ENCODE results near the gene C8G.

Gene C8G

DNA sequence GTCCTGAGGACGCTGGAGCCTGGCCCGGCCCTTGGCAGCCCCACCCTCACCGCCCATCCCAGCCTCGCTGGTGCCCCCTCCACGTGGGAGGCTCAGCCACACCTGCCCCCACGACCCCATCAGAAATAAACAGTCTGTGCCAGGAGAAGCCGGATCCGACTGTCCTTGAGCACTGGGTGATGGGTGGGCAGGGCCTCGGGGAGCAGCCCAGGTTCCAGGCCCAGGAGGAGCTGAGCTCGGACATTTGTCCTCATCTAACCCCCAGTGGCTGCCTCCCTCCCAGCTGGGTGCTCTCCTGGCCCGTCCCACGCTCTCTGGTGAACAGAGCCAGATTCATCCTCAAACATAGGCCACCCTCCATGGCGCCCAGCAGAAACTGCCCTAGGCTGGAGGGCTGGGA, 27.7 kb downstream of the C8G start:
- no peak overlapping the region for H3K27ac ChIP-seq
- no peak for TF ChIP-seq ZFX (IDR thresholded peaks at IDR 0.05; ENCODE audit: borderline replicate concordance)
- TF ChIP-seq, protein P1, sequence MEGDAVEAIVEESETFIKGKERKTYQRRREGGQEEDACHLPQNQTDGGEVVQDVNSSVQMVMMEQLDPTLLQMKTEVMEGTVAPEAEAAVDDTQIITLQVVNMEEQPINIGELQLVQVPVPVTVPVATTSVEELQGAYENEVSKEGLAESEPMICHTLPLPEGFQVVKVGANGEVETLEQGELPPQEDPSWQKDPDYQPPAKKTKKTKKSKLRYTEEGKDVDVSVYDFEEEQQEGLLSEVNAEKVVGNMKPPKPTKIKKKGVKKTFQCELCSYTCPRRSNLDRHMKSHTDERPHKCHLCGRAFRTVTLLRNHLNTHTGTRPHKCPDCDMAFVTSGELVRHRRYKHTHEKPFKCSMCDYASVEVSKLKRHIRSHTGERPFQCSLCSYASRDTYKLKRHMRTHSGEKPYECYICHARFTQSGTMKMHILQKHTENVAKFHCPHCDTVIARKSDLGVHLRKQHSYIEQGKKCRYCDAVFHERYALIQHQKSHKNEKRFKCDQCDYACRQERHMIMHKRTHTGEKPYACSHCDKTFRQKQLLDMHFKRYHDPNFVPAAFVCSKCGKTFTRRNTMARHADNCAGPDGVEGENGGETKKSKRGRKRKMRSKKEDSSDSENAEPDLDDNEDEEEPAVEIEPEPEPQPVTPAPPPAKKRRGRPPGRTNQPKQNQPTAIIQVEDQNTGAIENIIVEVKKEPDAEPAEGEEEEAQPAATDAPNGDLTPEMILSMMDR (IDR thresholded peaks at IDR 0.05) = no peak

DNA sequence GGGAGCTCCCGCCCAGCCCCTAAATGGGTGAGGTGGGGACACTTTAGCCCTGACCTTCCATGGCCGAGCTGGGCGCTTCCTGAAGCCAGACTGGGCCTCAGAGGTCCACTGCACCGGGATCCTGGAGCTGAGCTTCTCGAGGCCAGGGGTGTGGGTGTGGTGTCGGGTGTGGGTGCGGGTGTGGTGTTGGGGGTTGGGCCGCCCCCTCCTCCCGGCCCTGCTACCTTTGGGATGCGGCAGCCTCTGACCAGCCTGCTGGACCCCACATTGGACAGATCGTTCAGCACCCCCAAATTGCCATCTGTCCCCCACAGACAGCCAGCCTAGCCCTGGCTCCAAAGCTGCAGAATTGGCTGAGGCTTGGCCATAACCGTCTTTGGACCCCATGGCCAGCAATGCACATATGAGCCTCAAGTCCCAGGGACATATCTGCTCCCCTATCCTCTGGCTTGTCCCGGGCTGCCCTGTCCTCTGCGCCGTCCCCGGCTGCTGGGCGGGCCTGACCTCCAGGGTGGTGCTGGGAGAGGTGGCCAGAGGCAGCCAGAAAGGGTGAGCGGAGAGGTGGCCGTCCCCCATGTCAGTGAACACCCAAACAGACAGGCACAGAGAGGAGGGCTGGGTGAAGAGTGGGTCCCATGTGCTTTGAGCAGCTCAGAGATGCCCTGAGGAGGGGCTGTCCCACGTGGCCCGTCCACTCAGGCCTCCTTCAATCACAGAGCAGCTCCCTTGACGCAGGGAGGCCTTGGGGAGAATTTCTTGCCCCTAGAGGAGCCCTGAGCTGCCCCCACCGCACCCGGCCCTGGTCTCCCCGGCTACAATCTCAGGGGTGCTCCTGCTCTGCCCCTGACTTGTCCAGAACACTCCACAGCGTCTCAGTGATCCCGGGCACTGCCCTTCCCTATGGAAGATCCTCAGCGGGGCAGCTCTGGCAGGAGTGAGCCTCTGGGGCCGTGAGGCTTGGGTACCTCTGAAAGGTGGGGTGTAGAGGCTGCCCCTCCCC, 28.9 kb downstream of the C8G start:
- TF ChIP-seq, protein P1 (IDR thresholded peaks at IDR 0.05) = no peak
- TF ChIP-seq ZFX (IDR thresholded peaks at IDR 0.05; ENCODE audit: borderline replicate concordance) = no peak
- no peak overlapping the region for H3K27ac ChIP-seq

DNA sequence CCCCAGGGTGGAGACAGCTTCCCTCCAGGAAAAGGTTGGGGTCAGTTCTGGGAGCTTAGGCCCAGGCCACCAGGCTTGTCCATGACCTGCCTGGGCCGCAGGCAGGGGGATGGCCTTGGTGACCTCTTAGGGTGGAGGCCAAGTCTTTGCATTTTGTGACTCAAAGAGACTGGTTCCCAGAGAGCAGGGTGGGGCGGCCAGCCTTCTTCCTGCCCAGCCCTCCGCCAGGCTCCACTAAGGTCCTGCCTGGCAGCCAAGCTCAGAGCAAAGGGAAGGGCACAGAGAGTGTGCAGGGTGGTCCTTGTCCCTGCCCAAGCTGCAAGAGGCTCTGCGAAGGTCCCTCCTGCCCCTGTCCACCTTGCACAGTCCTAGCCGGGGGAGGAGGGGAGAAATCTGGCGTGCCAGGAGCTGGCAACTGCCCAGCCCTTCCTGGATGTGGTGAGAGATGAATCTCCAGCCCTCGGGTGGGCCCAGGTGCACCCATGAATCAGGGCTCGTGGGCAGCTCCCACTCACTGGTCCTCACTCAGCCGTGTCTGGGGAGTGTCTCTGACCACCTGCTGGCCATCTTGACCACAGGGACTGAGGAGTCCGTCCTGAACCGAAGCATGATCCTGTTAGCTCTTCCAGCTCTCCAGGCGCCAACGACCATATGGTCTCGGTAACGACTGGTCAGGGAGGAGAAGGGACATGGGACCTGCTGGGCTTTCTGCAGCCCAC, 29.9 kb downstream of the C8G start:
- TF ChIP-seq, protein P1 (IDR thresholded peaks at IDR 0.05) = no peak
- TF ChIP-seq ZFX (IDR thresholded peaks at IDR 0.05; ENCODE audit: borderline replicate concordance) = no peak
- no peak overlapping the region for H3K27ac ChIP-seq

DNA sequence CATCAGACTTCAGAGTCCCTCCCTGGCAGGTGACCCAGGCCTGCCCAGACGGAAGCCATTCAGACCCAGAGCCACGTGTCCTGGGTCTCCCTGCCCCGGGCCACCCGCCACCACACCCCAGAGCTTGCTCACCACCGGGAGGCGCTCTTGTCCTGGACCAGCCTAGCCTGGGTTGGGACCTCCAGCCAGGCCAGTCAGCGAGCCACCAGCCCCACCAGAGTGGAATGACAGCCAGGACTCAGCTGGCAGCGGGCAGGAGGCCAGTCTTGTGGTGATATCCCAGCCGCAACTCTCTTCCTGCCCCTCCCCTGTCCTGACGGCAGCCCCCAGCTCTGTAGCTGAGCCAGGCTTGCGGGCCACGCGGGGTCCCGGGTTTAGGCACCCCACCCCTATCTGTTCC, 30.6 kb downstream of the C8G start:
- TF ChIP-seq, protein P1 (IDR thresholded peaks at IDR 0.05) = peak; percentile 24
- no peak for TF ChIP-seq ZFX (IDR thresholded peaks at IDR 0.05; ENCODE audit: borderline replicate concordance)
- no peak overlapping the region for H3K27ac ChIP-seq

DNA sequence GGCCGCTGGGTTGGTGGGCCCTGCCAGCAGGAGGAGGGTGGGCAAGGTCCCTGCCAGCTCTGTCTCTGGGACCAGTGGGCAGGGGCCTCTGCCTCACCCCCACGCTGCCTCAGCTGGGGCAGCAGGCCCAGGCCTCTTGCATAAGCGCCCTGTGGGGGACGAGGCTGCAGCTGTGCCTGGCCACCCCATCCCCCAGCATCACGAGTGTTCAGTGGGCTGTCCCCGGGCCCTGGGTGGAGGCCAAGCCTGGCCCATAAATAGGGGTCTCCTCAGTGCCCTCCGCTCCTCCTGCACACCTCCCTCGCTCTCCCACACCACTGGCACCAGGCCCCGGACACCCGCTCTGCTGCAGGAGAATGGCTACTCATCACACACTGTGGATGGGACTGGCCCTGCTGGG, 32.2 kb downstream of the C8G start, which contains the start of gene PTGDS:
PTGDS (plus strand) TSS at position 282 of the 400 bp plus-strand sequence; CDS start at position 357, 75 bp downstream.
- TF ChIP-seq, protein P1 (IDR thresholded peaks at IDR 0.05) = no peak
- TF ChIP-seq ZFX (IDR thresholded peaks at IDR 0.05; ENCODE audit: borderline replicate concordance) = no peak
- H3K27ac ChIP-seq = peak within 1 kb of the TSS; percentile 29; the same call in 1 of the 2 replicates

DNA sequence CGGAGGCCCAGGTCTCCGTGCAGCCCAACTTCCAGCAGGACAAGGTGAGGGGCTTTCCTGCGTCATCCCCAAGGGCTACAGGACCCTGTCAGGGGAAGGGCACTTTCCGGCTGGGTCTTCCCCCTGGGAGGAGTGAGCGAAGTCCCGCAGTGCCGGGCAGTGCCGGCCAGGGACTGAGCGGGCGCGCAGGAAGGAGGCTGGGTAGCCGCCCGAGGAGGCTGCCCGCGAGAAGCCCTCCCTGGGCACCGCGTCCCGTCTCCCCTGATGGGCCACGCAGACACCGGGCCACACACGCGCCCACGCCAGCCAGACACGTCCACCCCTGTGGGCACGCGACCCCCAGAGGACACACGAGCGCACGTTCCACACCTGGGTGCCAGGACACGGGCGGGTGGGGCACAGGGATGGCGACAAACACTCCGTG, 32.6 kb downstream of the C8G start:
- no peak for TF ChIP-seq ZFX (IDR thresholded peaks at IDR 0.05; ENCODE audit: borderline replicate concordance)
- TF ChIP-seq, protein P1 (IDR thresholded peaks at IDR 0.05) = no peak
- peak overlapping the region; percentile 29; the same call in 1 of the 2 replicates for H3K27ac ChIP-seq

Data from 22Rv1 (cell line).